Fibroblast of lung (primary cell): Measurements from ENCODE around the gene PCDHGA11. TPM values are rescaled to one million over a fixed set of nuclear protein-coding genes. Genes with fewer than 3 reads are reported as not detected.
"Not testable (repeated sequence)": the region's sequence is repeated elsewhere in the genome, so short reads cannot be mapped to it uniquely, and the experiment has no call there.

Experiments
- DNase-seq, 2 donors: peaks; one replicate each; pipeline versions ENCODE4 v3.0.0 to v3.0.0-alpha.2; 2010; ENCODE audit warnings: low read depth in 2 of 2
- H2AFZ ChIP-seq: 2 replicates; pipeline ENCODE4 v1.5.1; 2012; ENCODE audit warnings: low read length, control low read depth, inconsistent platforms
- H3K27ac ChIP-seq: 2 replicates; pipeline ENCODE4 v1.5.1; 2011; ENCODE audit warnings: low read length, control low read depth; ENCODE audit not compliant: insufficient read depth
- H3K27me3 ChIP-seq: 2 replicates; pipeline ENCODE4 v1.5.1; 2011; ENCODE audit warnings: mild to moderate bottlenecking, low read length; ENCODE audit not compliant: control insufficient read depth, insufficient read depth
- H3K36me3 ChIP-seq: 2 replicates; pipeline ENCODE4 v1.5.1; 2011; ENCODE audit warnings: low read length; ENCODE audit not compliant: control insufficient read depth, insufficient read depth
- H3K4me1 ChIP-seq: 2 replicates; pipeline ENCODE4 v1.5.1; 2011; ENCODE audit warnings: low read length; ENCODE audit not compliant: control insufficient read depth, insufficient read depth; ENCODE audit errors: extremely low read depth
- H3K4me2 ChIP-seq: 2 replicates; pipeline ENCODE4 v1.5.1; 2011; ENCODE audit warnings: low read length, control low read depth; ENCODE audit not compliant: insufficient read depth; ENCODE audit errors: extremely low read depth
- H3K4me3 ChIP-seq, 4 experiments: fragments of 200-600 bp in 1 of 4; sonication (generic) in 1 of 4; replicated peaks in 1 of 4; 2 replicates each; pipeline ENCODE4 v1.5.1; 2011 to 2016; ENCODE audit warnings: low read length in 4 of 4, low read depth in 3 of 4, mild to moderate bottlenecking in 3 of 4, control low read depth in 2 of 4, inconsistent platforms in 1 of 4, mixed read lengths in 1 of 4; ENCODE audit not compliant: insufficient read depth in 1 of 4; ENCODE audit errors: control extremely low read depth in 1 of 4
- H3K79me2 ChIP-seq: 2 replicates; pipeline ENCODE4 v1.5.1; 2012; ENCODE audit warnings: mild to moderate bottlenecking, low read length, inconsistent platforms; ENCODE audit not compliant: control insufficient read depth, insufficient read depth
- H3K9ac ChIP-seq: 2 replicates; pipeline ENCODE4 v1.5.1; 2011; ENCODE audit warnings: mild to moderate bottlenecking, low read length, control low read depth; ENCODE audit not compliant: insufficient read depth
- H3K9me3 ChIP-seq: 2 replicates; pipeline ENCODE4 v1.5.1; 2012; ENCODE audit warnings: low read depth, low read length; ENCODE audit not compliant: control insufficient read depth, insufficient read depth
- H4K20me1 ChIP-seq: 2 replicates; pipeline ENCODE4 v1.5.1; 2011; ENCODE audit warnings: low read length; ENCODE audit not compliant: control insufficient read depth, insufficient read depth; ENCODE audit errors: extremely low read depth
- EZH2 ChIP-seq: IDR thresholded peaks from 2 replicates; pipeline ENCODE4 v1.5.1; 2012; ENCODE audit warnings: low read length, control low read depth, mild to moderate bottlenecking; ENCODE audit errors: missing control alignments
- polyA plus RNA-seq, 2 donors: library from polyadenylated mRNA; depleted of rRNA in 1 of 2; stranded (reverse) in 1 of 2; unstranded in 1 of 2; fragments of >200 nt; gene quantifications; 2 replicates each; pipeline ENCODE4 v1.2.1, GENCODE V29; 2011 to 2012; ENCODE audit warnings: missing spikeins in 1 of 2
- total RNA-seq: library from RNA; depleted of rRNA; stranded (reverse); fragments of >200 nt; gene quantifications from 2 replicates; pipeline ENCODE4 v1.2.1, GENCODE V29; 2014
- TF ChIP-seq, protein P1 (sequence below), 2 donors: IDR thresholded peaks in 1 of 2; conservative IDR thresholded peaks in 1 of 2; 1 replicate in 1 of 2; 2 replicates in 1 of 2; pipeline ENCODE4 v1.5.1; 2011 to 2012; ENCODE audit warnings: low read length in 2 of 2, control low read depth in 1 of 2, inconsistent platforms in 1 of 2, low read depth in 1 of 2, mild to moderate bottlenecking in 1 of 2

The PCDHGA11 gene
- total and polyA plus RNA-seq, 2 donors (not counting 1 experiment from before 2014, with no cell fraction given), result 4.7 to 8.6 TPM

DNA sequence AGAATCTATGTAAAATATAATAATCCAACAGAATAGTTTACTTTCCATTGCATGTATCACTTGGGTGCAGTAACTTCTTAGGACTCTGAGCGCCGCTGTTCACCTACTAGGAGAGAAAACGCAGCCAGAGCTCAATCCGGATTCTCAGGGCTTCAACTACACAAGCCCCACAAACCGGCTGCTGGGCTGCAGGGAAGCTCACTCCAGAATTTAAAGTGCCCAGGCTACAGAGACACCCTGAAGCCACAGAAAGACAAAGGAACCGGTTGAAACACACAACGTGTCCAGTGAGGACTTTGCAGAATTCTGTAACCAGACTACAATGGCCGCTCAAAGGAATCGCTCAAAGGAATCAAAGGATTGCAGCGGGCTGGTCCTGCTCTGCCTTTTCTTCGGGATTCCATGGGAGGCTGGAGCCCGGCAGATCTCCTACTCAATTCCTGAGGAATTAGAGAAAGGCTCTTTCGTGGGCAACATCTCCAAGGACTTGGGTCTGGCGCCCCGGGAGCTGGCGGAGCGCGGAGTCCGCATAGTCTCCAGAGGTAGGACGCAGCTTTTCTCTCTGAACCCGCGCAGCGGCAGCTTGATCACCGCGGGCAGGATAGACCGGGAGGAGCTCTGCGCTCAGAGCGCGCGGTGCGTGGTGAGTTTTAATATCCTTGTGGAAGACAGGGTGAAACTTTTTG, 7.9 kb upstream of the PCDHGA11 start, which contains the start of gene PCDHGA10:
TSS of gene PCDHGA10 (plus strand) at position 134 of the 686 bp plus-strand sequence. CDS start at position 323, 189 bp downstream.
- Histone ChIP-seq H3K4me3 (peak within 1 kb of the TSS; percentile 26 to 69 (median 46)), H3K4me2 (peak within 1 kb of the TSS; percentile 68), H3K27ac (no peak within 1 kb of the TSS), H4K20me1 (no peaks in the 10 kb centered on the region), H3K4me1 (no peaks in the 10 kb centered on the region), H3K9me3 (peaks cover 6% of the 10 kb centered on the region), H3K79me2 (no peaks in the 10 kb centered on the region), H3K27me3 (peaks cover 3% of the 10 kb centered on the region), H2AFZ (no peak within 1 kb of the TSS), H3K36me3 (no peaks in the 10 kb centered on the region), H3K9ac (no peak within 1 kb of the TSS)
- no peak for TF ChIP-seq EZH2
- TF ChIP-seq, protein P1, sequence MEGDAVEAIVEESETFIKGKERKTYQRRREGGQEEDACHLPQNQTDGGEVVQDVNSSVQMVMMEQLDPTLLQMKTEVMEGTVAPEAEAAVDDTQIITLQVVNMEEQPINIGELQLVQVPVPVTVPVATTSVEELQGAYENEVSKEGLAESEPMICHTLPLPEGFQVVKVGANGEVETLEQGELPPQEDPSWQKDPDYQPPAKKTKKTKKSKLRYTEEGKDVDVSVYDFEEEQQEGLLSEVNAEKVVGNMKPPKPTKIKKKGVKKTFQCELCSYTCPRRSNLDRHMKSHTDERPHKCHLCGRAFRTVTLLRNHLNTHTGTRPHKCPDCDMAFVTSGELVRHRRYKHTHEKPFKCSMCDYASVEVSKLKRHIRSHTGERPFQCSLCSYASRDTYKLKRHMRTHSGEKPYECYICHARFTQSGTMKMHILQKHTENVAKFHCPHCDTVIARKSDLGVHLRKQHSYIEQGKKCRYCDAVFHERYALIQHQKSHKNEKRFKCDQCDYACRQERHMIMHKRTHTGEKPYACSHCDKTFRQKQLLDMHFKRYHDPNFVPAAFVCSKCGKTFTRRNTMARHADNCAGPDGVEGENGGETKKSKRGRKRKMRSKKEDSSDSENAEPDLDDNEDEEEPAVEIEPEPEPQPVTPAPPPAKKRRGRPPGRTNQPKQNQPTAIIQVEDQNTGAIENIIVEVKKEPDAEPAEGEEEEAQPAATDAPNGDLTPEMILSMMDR (conservative IDR thresholded peaks at IDR 0.05 in 1 of 2, IDR thresholded peaks at IDR 0.05 in 1 of 2; ENCODE audit: low read depth in 1 of 2, low read length in 2 of 2), result peak; percentile 58 to 68
- DNase-seq, result peak; percentile 65 to 81

DNA sequence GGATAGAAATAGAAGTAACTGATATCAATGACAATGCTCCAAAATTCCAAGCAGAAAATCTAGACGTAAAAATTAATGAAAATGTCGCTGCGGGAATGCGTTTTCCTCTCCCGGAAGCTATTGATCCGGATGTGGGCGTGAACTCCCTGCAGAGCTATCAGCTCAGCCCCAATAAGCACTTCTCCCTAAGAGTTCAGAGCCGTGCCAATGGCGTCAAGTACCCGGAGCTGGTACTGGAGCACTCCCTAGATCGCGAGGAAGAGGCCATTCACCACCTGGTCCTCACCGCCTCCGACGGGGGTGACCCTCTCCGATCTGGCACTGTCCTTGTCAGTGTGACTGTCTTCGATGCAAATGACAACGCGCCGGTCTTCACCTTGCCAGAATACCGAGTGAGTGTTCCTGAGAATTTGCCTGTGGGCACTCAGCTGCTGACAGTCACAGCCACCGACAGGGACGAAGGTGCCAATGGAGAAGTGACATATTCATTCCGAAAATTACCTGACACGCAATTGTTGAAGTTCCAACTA, 7.2 kb upstream of the PCDHGA11 start:
- H4K20me1 ChIP-seq, result no peaks in the 10 kb centered on the region
- DNase-seq, result no peak
- no peak overlapping the region for H3K9ac ChIP-seq
- peaks cover 6% of the 10 kb centered on the region for H3K9me3 ChIP-seq
- H3K27me3 ChIP-seq, result peaks cover 3% of the 10 kb centered on the region
- TF ChIP-seq EZH2, result no peak
- H3K4me2 ChIP-seq, result peak overlapping the region; percentile 47
- no peaks in the 10 kb centered on the region for H3K36me3 ChIP-seq
- no peaks in the 10 kb centered on the region for H3K79me2 ChIP-seq
- H3K4me3 ChIP-seq, result peak overlapping the region; percentile 26 to 69 (median 46)
- H3K27ac ChIP-seq, result no peak overlapping the region
- H3K4me1 ChIP-seq, result no peaks in the 10 kb centered on the region
- H2AFZ ChIP-seq, result no peak overlapping the region

GRCh38 chr5:141414548-141415274, 6.1 kb upstream of the PCDHGA11 start:
- H3K4me1 ChIP-seq, H3K4me3 ChIP-seq, H3K9me3 ChIP-seq, H3K4me2 ChIP-seq, H3K36me3 ChIP-seq, H3K79me2 ChIP-seq, H4K20me1 ChIP-seq, DNase-seq, H3K27ac ChIP-seq, H3K9ac ChIP-seq, H3K27me3 ChIP-seq, H2AFZ ChIP-seq: not testable (repeated sequence)

- H2AFZ ChIP-seq, H3K4me2 ChIP-seq, H3K79me2 ChIP-seq, H3K4me3 ChIP-seq, H4K20me1 ChIP-seq, H3K9me3 ChIP-seq, H3K9ac ChIP-seq, H3K36me3 ChIP-seq, H3K4me1 ChIP-seq, H3K27me3 ChIP-seq, H3K27ac ChIP-seq, DNase-seq: not testable (repeated sequence)
Observed at GRCh38 chr5:141415275-141415618, 5.6 kb upstream of the PCDHGA11 start.
